Adrenal gland (tissue), 12 donors: ENCODE data around the gene EXOSC3. TPM values are rescaled to one million over a fixed set of nuclear protein-coding genes. Genes with fewer than 3 reads are reported as not detected.

Experiments
- DNase-seq, 7 donors: peaks; one replicate each; pipeline ENCODE4 v3.0.0-alpha.2; 2019 to 2020
- H3K27ac ChIP-seq, 5 donors: fragments of 200-600 bp; sonication (generic) in 4 of 5; 1 replicate in 3 of 5; 2 replicates in 2 of 5; pipeline versions ENCODE4 v1.5.1 to v1.8.0; 2016 to 2020; ENCODE audit warnings: mild to moderate bottlenecking in 1 of 5
- H3K27me3 ChIP-seq: fragments of 200-600 bp; 2 replicates; pipeline ENCODE4 v1.8.0; 2021
- H3K36me3 ChIP-seq, 2 donors: fragments of 200-600 bp; replicated peaks in 1 of 2; 1 replicate in 1 of 2; 2 replicates in 1 of 2; pipeline versions ENCODE4 v1.5.1 to v1.8.0; 2018 to 2022
- H3K4me1 ChIP-seq, 2 donors: fragments of 200-600 bp; replicated peaks in 1 of 2; 1 replicate in 1 of 2; 2 replicates in 1 of 2; pipeline versions ENCODE4 v1.5.1 to v1.8.0; 2018 to 2021
- H3K4me3 ChIP-seq, 4 donors: fragments of 200-600 bp; sonication (generic) in 3 of 4; one replicate each; pipeline ENCODE4 v1.5.1; 2016 to 2018
- H3K9me3 ChIP-seq, 3 donors: fragments of 200-600 bp; sonication (generic) in 1 of 3; replicated peaks in 1 of 3; 1 replicate in 2 of 3; 2 replicates in 1 of 3; pipeline versions ENCODE4 v1.5.1 to v1.8.0; 2016 to 2021
- POLR2A ChIP-seq, 2 donors: fragments of 450-650 bp; IDR thresholded peaks; one replicate each; pipeline ENCODE4 v1.6.1; 2017; ENCODE audit warnings: antibody characterized with exemption in 2 of 2, mild to moderate bottlenecking in 2 of 2, moderate library complexity in 1 of 2
- WGBS, 4 donors: extraction: QIAGEN DNeasy Blood & Tissue Kit in 2 of 4; methylation state at CpG; one replicate each; pipeline versions ENCODE4 v1.1.5 to v1.1.7; 2013 to 2017; 5-methylcytosine and 5-hydroxymethylcytosine counted together
- intact Hi-C, 2 donors: fragments of 100-400 bp; cut with DNase I; formaldehyde crosslinking; loops; one replicate each; pipeline versions ENCODE4 v1.14.1 to v1.15.0; 2022 to 2023
- polyA plus RNA-seq, 3 donors: library from polyadenylated mRNA; stranded (reverse); fragments of 200-250 nt in 2 of 3; fragments of 350-450 nt in 1 of 3; fragmentation: Illumina TruSeq in 1 of 3; extraction: RNeasy Lipid Tissue Mini Kit (QIAGEN cat#74804) in 1 of 3; gene quantifications; one replicate each; pipeline ENCODE4 v1.2.3, GENCODE V29; 2013 to 2014
- total RNA-seq, 9 donors: library from RNA; depleted of rRNA in 4 of 9; stranded (reverse); fragments of >200 nt in 4 of 9; fragments of 120-200 nt in 1 of 9; fragmentation: NEBNext Ultra II Directional in 1 of 9; extraction: Animal tissue kit (Norgen Biotek cat#: 25700) in 1 of 9; gene quantifications; one replicate each; pipeline versions ENCODE4 v1.1.0 to v1.2.4, GENCODE V29; 2013 to 2023
- TF ChIP-seq, protein P1 (sequence below), 6 experiments: fragments of 450-650 bp in 4 of 6; fragments of 200-600 bp in 2 of 6; sonication (generic) in 1 of 6; IDR thresholded peaks; 1 replicate in 5 of 6; 2 replicates in 1 of 6; pipeline versions ENCODE4 v1.5.1 to v1.8.0; 2016 to 2021; ENCODE audit warnings: antibody characterized with exemption in 6 of 6, mild to moderate bottlenecking in 2 of 6, moderate library complexity in 1 of 6
- donor health status: healthy with polysubstance abuse.
- donor health status: Bipolar disorder and iron deficiency.
- donor health status: DM: yes; HTN: yes; CAD: no.
- donor health status: DM: no; HTN: no; CAD: no.
- donor health status: DM: no; HTN: no; CAD: no.
- donor health status: DM: yes; HTN: yes; CAD: no.

EXOSC3 gene
- total and polyA plus RNA-seq, 12 donors, result 12.5 to 67.8 (median 41.4) TPM

DNA sequence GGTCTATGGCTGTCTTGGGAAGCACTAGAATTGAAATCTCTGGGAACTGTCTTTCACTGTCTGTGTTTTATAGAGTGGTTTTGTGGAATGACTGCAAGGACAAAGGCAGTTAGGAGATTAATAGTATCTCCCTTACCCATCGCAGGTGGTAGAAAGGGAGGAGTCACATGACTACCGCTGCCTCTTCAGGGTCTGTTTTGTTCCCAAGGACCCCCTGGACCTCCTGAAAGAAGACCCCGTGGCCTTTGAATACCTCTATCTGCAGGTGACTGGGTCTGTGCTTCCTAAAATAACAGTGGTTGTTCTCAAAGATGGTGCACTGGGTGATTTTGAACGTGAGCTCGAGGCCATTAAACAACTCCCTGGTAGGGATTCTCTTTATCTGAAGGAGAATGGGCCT, 54.0 kb downstream of the EXOSC3 start:
- intact Hi-C loops, result loop anchor here in 1 of 2 donors (10.0 kb wide), 1 partner anchor 126 kb away; no protein-coding TSS in a partner anchor
- Histone ChIP-seq H3K4me3 (no peak overlapping the region), H3K4me1 (no peaks in the 10 kb centered on the region), H3K36me3 (no peaks in the 10 kb centered on the region), H3K27ac (no peak overlapping the region), H3K9me3 (no peaks in the 10 kb centered on the region), H3K27me3 (no peaks in the 10 kb centered on the region)
- DNase-seq, result no peak
- no peak for TF ChIP-seq POLR2A (IDR thresholded peaks at IDR 0.05)
- TF ChIP-seq, protein P1, sequence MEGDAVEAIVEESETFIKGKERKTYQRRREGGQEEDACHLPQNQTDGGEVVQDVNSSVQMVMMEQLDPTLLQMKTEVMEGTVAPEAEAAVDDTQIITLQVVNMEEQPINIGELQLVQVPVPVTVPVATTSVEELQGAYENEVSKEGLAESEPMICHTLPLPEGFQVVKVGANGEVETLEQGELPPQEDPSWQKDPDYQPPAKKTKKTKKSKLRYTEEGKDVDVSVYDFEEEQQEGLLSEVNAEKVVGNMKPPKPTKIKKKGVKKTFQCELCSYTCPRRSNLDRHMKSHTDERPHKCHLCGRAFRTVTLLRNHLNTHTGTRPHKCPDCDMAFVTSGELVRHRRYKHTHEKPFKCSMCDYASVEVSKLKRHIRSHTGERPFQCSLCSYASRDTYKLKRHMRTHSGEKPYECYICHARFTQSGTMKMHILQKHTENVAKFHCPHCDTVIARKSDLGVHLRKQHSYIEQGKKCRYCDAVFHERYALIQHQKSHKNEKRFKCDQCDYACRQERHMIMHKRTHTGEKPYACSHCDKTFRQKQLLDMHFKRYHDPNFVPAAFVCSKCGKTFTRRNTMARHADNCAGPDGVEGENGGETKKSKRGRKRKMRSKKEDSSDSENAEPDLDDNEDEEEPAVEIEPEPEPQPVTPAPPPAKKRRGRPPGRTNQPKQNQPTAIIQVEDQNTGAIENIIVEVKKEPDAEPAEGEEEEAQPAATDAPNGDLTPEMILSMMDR (IDR thresholded peaks at IDR 0.05), result no peak
- 50 to 59% (median 56%) methylated on average over 5 of the region's 5 CpGs for WGBS, 4 donors

DNA sequence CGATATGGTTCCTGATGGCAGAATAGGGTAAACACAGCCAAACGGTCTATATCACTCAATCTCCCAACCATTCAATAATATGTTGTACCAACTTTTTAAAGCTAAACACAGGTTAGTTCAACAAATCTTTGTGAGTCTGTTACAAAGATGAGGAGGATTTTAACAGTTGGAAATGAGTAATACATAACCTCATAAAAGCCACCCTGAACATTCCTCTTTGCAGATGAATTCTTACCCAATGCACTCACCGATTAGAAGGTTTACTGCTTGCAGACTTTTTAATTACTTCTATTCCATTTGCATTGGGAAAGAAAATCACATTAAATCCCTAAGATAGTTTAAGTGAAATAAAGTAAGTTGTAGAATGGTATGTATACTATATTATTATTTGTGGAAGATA, 54.6 kb downstream of the EXOSC3 start:
- 71 to 79% (median 76%) methylated on average over 3 of the region's 3 CpGs for WGBS, 4 donors
- TF ChIP-seq, protein P1 (IDR thresholded peaks at IDR 0.05), result no peak
- TF ChIP-seq POLR2A (IDR thresholded peaks at IDR 0.05), result no peak
- Histone ChIP-seq H3K4me3 (no peak overlapping the region), H3K27me3 (no peaks in the 10 kb centered on the region), H3K4me1 (no peaks in the 10 kb centered on the region), H3K9me3 (no peaks in the 10 kb centered on the region), H3K27ac (no peak overlapping the region), H3K36me3 (no peaks in the 10 kb centered on the region)
- no peak for DNase-seq
- intact Hi-C loops, result loop anchor here in 1 of 2 donors (10.0 kb wide), 1 partner anchor 125 kb away; no protein-coding TSS in a partner anchor

Other genes with a start within 250 kb of the EXOSC3 start
- gene FBXO10, start 208.7 kb downstream of the EXOSC3 start, total RNA-seq, result 10 to 100 TPM in 8 of 9 donors, 1 to 10 TPM in 1; 7.6 to 86.6 (median 12.4) TPM
- gene FBXO10, start 208.7 kb downstream of the EXOSC3 start, polyA plus RNA-seq, result 10 to 100 TPM in 1 of 3 donors, 1 to 10 TPM in 2; 7.2 to 31.9 (median 7.4) TPM
- gene TOMM5, start 192.5 kb downstream of the EXOSC3 start, total RNA-seq, result 100 to 1,000 TPM in 2 of 9 donors, 10 to 100 TPM in 7; 41.0 to 319 (median 81.0) TPM
- 100 to 1,000 TPM in 2 of 3 donors, 10 to 100 TPM in 1; 86.3 to 250 (median 105) TPM for gene TOMM5, start 192.5 kb downstream of the EXOSC3 start, polyA plus RNA-seq
- under 1 TPM in 5 of 9 donors, not detected in 4; 0.07 to 0.78 (median 0.41) TPM for gene FRMPD1, start 134.1 kb downstream of the EXOSC3 start, total RNA-seq
- gene FRMPD1, start 134.1 kb downstream of the EXOSC3 start, polyA plus RNA-seq, result under 1 TPM; 0.10 to 0.20 (median 0.16) TPM
- gene TRMT10B, start 31.3 kb downstream of the EXOSC3 start, total RNA-seq, result 10 to 100 TPM in 2 of 9 donors, 1 to 10 TPM in 7; 2.9 to 12.1 (median 7.3) TPM
- gene TRMT10B, start 31.3 kb downstream of the EXOSC3 start, polyA plus RNA-seq, result 10 to 100 TPM in 2 of 3 donors, 1 to 10 TPM in 1; 9.0 to 13.0 (median 10.1) TPM
- gene DCAF10, start 15.7 kb upstream of the EXOSC3 start, total RNA-seq, result 10 to 100 TPM; 30.3 to 60.6 (median 48.0) TPM
- gene DCAF10, start 15.7 kb upstream of the EXOSC3 start, polyA plus RNA-seq, result 10 to 100 TPM in 1 of 3 donors, 1 to 10 TPM in 2; 7.1 to 53.8 (median 9.2) TPM
- gene SLC25A51, start 119.1 kb upstream of the EXOSC3 start, total RNA-seq, result 10 to 100 TPM; 11.9 to 28.3 (median 22.5) TPM
- gene SLC25A51, start 119.1 kb upstream of the EXOSC3 start, polyA plus RNA-seq, result 10 to 100 TPM in 1 of 3 donors, 1 to 10 TPM in 2; 3.8 to 14.9 (median 4.7) TPM